ENCODE results near the gene GNG3.
"Not testable (repeated sequence)": the region's sequence is repeated elsewhere in the genome, so short reads cannot be mapped to it uniquely, and the experiment has no call there.

GNG3 gene

DNA sequence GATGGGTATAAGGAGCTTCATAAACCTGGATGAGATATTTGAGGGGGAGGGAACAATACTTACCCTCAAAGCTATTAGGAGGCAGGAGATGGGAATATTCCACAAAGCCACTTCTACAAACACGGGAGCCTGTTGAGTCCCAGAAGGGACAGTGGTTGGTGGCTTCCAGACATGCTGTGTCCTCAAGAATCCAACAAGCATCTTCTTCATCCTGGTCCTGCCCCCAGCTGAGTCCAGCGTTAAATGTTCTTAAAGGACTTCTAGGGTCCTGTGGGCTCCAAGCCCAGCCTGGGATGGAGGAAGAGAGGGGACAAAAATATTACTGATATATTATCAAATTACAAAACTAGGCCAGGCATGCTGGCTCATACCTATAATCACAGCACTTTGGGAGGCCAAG, 40.0 kb upstream of the GNG3 start:
- CTCF ChIA-PET = interaction anchor here (1.2 kb wide), 1 partner anchor 56 kb away, joined by 3 read pairs; no protein-coding TSS in a partner anchor
- no peak for DNase-seq (ENCODE audit: extremely low spot score)
- POLR2A ChIA-PET = interaction anchor here (1.0 to 7.2 kb wide), 6 partner anchors 11 to 94 kb away, joined by 3 to 61 read pairs (median 9); partner anchors contain the start of genes BSCL2, EEF1G, GNG3 and INTS5

DNA sequence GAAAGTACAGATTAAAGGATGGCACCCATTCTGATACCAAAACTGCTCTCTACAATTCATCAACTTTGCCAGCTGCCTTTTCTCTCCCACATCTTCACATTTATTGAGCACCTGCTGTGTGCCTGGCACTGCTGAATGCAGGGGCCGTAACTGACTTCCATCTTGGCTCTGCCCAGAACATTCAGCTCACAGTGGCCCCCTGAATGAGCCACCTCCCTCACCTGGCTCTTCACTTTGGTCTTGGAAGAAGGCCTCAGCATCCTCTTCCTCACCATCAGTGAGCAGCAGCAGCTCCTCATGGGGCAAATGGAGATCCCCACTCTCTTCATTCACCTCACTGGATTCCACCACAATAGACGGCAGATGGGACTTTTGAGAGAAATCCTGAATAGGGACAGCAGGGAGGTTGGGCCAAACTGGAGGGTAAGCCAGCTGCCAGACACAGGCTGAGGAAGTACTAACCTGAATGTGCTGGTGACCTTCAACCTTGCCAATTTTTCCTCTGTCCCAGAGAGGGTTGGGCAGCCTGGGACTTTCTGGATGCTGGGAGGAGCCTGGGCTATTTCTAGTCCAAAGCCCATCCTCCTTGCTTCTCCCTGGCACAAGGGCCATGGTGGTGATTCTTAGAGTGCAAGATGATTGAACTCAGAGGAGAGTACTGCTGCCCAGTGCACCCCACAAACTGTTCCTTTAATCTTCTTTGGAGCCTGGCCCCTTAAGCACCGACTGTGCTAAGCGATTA, 37.9 kb upstream of the GNG3 start:
- TF ChIP-seq BHLHE40 (IDR thresholded peaks at IDR 0.05; ENCODE audit: borderline replicate concordance) = no peak
- no peak for TF ChIP-seq LEF1 (IDR thresholded peaks at IDR 0.05; ENCODE audit: borderline replicate concordance)
- no peak for TF ChIP-seq NFRKB (IDR thresholded peaks at IDR 0.05)
- POLR2A ChIA-PET = interaction anchor here (0.6 to 7.2 kb wide), 10 partner anchors 12 to 171 kb away, joined by 3 to 61 read pairs (median 17); partner anchors contain the start of genes HNRNPUL2, INTS5, LRRN4CL and TTC9C
- CTCF ChIA-PET = no interaction called here
- DNase-seq (ENCODE audit: extremely low spot score) = no peak

More for the DNA sequence above, 40.0 kb upstream of the GNG3 start:
- TF ChIP-seq L3MBTL2 (conservative IDR thresholded peaks at IDR 0.05) (no peak), HDGF (IDR thresholded peaks at IDR 0.05; ENCODE audit: borderline replicate concordance) (no peak), FOXA1 (IDR thresholded peaks at IDR 0.05) (no peak), ARNT (IDR thresholded peaks at IDR 0.05) (no peak), FOXK2 (IDR thresholded peaks at IDR 0.05) (no peak), BHLHE40 (IDR thresholded peaks at IDR 0.05; ENCODE audit: borderline replicate concordance) (no peak), ZNF384 (IDR thresholded peaks at IDR 0.05) (no peak), SP1 (IDR thresholded peaks at IDR 0.05) (no peak), FOXM1 (IDR thresholded peaks at IDR 0.05; ENCODE audit: borderline replicate concordance) (no peak), TARDBP (IDR thresholded peaks at IDR 0.05) (no peak), SUZ12 (IDR thresholded peaks at IDR 0.05) (no peak), ELF4 (IDR thresholded peaks at IDR 0.05) (no peak), CTBP1 (IDR thresholded peaks at IDR 0.05; ENCODE audit: borderline replicate concordance) (no peak)
- TF ChIP-seq, protein P1, sequence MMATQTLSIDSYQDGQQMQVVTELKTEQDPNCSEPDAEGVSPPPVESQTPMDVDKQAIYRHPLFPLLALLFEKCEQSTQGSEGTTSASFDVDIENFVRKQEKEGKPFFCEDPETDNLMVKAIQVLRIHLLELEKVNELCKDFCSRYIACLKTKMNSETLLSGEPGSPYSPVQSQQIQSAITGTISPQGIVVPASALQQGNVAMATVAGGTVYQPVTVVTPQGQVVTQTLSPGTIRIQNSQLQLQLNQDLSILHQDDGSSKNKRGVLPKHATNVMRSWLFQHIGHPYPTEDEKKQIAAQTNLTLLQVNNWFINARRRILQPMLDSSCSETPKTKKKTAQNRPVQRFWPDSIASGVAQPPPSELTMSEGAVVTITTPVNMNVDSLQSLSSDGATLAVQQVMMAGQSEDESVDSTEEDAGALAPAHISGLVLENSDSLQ (IDR thresholded peaks at IDR 0.05) = no peak

DNA sequence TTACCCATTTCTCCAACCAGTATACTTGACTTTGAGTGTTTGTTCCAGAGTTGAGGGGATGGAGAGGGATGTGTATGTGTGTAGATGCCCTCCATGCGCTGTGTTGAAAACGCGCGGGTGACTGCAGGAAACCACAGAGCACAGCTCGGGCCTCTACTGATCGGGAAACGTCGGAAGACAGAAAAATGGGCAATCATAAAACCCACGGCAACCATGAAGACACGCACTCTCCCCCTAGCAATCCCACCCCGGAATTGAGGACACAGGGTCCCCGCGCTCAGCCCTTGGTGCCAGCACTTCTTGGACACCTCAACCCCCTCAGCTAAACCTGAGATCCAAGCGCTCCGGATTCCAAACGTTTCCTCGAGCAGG, 36.3 kb upstream of the GNG3 start:
- TF ChIP-seq TARDBP (IDR thresholded peaks at IDR 0.05) = no peak
- TF ChIP-seq BHLHE40 (IDR thresholded peaks at IDR 0.05; ENCODE audit: borderline replicate concordance) = no peak
- TF ChIP-seq L3MBTL2 (conservative IDR thresholded peaks at IDR 0.05) = no peak; the same call in 1 of the 2 replicates
- TF ChIP-seq, protein P1 (IDR thresholded peaks at IDR 0.05) = no peak
- no peak for TF ChIP-seq FOXA1 (IDR thresholded peaks at IDR 0.05)
- TF ChIP-seq HDGF (IDR thresholded peaks at IDR 0.05; ENCODE audit: borderline replicate concordance) = no peak
- TF ChIP-seq SP1 (IDR thresholded peaks at IDR 0.05) = no peak
- DNase-seq (ENCODE audit: extremely low spot score) = no peak
- ChIA-PET POLR2A (interaction anchor here (0.7 to 7.2 kb wide), 41 partner anchors 8 to 275 kb away, joined by 3 to 61 read pairs (median 6); partner anchors contain the start of genes B3GAT3, BSCL2, EEF1G and GANAB), CTCF (interaction anchor here (1.0 to 2.1 kb wide), 2 partner anchors 10 to 77 kb away, joined by 5 to 13 read pairs; no protein-coding TSS in a partner anchor)

DNA sequence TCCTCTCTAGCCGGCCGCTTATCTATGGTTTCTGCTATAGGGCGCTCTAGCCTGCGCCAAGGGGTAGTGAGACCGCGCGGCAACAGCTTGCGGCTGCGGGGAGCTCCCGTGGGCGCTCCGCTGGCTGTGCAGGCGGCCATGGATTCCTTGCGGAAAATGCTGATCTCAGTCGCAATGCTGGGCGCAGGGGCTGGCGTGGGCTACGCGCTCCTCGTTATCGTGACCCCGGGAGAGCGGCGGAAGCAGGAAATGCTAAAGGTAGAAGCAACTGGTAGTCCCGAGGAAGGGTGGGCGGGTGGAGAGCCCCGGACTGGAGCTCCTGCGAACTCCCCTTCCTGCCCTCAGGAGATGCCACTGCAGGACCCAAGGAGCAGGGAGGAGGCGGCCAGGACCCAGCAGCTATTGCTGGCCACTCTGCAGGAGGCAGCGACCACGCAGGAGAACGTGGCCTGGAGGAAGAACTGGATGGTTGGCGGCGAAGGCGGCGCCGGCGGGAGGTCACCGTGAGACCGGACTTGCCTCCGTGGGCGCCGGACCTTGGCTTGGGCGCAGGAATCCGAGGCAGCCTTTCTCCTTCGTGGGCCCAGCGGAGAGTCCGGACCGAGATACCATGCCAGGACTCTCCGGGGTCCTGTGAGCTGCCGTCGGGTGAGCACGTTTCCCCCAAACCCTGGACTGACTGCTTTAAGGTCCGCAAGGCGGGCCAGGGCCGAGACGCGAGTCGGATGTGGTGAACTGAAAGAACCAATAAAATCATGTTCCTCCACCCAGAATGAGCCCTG, 35.7 kb upstream of the GNG3 start, which contains the start of the genes LBHD1 and UQCC3:
Gene LBHD1 (minus strand): TSS at position 660 of the 782 bp plus-strand sequence. CDS start 2,236 bp downstream, outside the sequence.
Gene UQCC3 (plus strand): TSS at position 66 of the 782 bp plus-strand sequence. CDS start 73 bp downstream, at position 139.
- ChIA-PET POLR2A (interaction anchor here (0.7 to 7.2 kb wide), 44 partner anchors 9 to 276 kb away, joined by 3 to 61 read pairs (median 5); partner anchors contain the start of genes B3GAT3, BSCL2, EEF1G and GANAB), CTCF (interaction anchor here (0.5 to 2.1 kb wide), 4 partner anchors 9 to 211 kb away, joined by 3 to 13 read pairs (median 4); no protein-coding TSS in a partner anchor)
- TF ChIP-seq ELF4 (IDR thresholded peaks at IDR 0.05) = peak; percentile 56
- TF ChIP-seq NFRKB (IDR thresholded peaks at IDR 0.05) = no peak
- peak; percentile 26; the same call in 1 of the 2 replicates for TF ChIP-seq L3MBTL2 (conservative IDR thresholded peaks at IDR 0.05)
- no peak for TF ChIP-seq TARDBP (IDR thresholded peaks at IDR 0.05)
- 0 out of 2 replicates have a peak, but pooled peaks have one; percentile 6 for TF ChIP-seq CTBP1 (IDR thresholded peaks at IDR 0.05; ENCODE audit: borderline replicate concordance)
- DNase-seq (ENCODE audit: extremely low spot score) = peak; percentile 62

DNA sequence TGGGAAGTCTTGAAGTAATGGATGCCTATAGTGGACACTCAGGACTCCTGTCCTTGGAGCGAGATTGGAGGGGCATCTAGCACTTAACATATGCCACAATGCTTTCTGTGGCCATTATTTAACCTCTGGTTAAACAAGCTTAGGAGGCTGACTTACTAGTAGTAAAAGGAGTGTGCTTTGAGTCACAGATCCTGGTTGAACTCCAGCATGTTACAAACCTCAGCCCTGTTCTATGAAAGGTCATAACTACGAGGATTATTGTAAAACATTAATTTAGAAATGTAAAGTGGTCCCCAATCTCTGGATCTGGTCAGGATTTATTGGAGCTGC, 34.3 kb upstream of the GNG3 start:
- TF ChIP-seq CTBP1 (IDR thresholded peaks at IDR 0.05; ENCODE audit: borderline replicate concordance) = no peak
- TF ChIP-seq FOXK2 (IDR thresholded peaks at IDR 0.05) = no peak
- 0 out of 2 replicates have a peak, but pooled peaks have one; percentile 4 for TF ChIP-seq ZNF384 (IDR thresholded peaks at IDR 0.05)
- DNase-seq (ENCODE audit: extremely low spot score) = no peak
- POLR2A ChIA-PET = interaction anchor here (1.8 to 7.2 kb wide), 7 partner anchors 8 to 168 kb away, joined by 7 to 61 read pairs (median 23); partner anchors contain the start of genes C11orf98, CSKMT, GANAB and INTS5
- CTCF ChIA-PET = interaction anchor here (0.6 kb wide), 1 partner anchor 62 kb away, joined by 7 read pairs; no protein-coding TSS in a partner anchor

DNA sequence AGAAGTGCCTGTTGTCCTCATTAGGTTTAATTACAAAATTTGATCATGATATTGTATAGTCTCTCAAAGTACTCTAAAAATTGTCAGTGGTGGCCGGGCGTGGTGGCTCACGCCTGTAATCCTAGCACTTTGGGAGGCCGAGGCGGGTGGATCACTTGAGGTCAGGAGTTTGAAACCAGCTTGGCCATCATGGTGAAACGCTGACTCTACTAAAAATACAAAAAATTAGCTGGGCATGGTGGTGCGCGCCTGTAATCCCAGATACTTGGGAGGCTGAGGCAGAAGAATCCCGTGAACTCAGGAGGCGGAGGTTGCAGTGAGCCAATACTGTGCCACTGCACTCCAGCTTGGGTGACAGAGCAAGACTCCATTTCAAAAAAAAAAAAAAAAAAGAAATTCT, 32.1 kb upstream of the GNG3 start:
- ChIA-PET POLR2A (interaction anchor here (6.0 kb wide), 1 partner anchor 10 kb away, joined by 34 read pairs; the partner anchor contains the start of genes C11orf98 and CSKMT), CTCF (interaction anchor here (0.9 kb wide), 1 partner anchor 84 kb away, joined by 3 read pairs; the partner anchor contains the start of gene TUT1)
- not testable (repeated sequence) for DNase-seq (ENCODE audit: extremely low spot score)

Data from HEK293T (cell line).